GM23338 (cell line): ENCODE results near the gene CCR5. TPM values are rescaled to one million over a fixed set of nuclear protein-coding genes. Genes with fewer than 3 reads are reported as not detected.

Source experiments
- ATAC-seq: fragments of 200-7000 bp; cut with Tn5 transposase; 3 replicates; pipeline ENCODE4 v1.9.1; 2020
- DNase-seq: peaks from one replicate; pipeline ENCODE4 v3.0.0-alpha.2; 2015; ENCODE audit warnings: low spot score
- H2AFZ ChIP-seq: fragments of 200-600 bp; sonication (generic); 2 replicates; pipeline ENCODE4 v1.8.0; 2016; ENCODE audit warnings: antibody characterized with exemption, mild to moderate bottlenecking, moderate library complexity
- H3F3A ChIP-seq: fragments of 200-600 bp; sonication (generic); replicated peaks from 2 replicates; pipeline ENCODE4 v1.8.0; 2017; ENCODE audit warnings: antibody characterized with exemption, mixed run types, low read depth
- H3K27ac ChIP-seq: fragments of 200-600 bp; sonication (generic); 2 replicates; pipeline ENCODE4 v1.6.1; 2016; ENCODE audit warnings: low read depth
- H3K27me3 ChIP-seq: fragments of 200-600 bp; sonication (generic); 2 replicates; pipeline ENCODE4 v1.8.0; 2016; ENCODE audit warnings: mild to moderate bottlenecking, mixed run types, moderate library complexity; ENCODE audit not compliant: insufficient read depth
- H3K36me3 ChIP-seq: fragments of 200-600 bp; sonication (generic); 2 replicates; pipeline ENCODE4 v1.8.0; 2016; ENCODE audit warnings: mild to moderate bottlenecking; ENCODE audit not compliant: insufficient read depth
- H3K4me1 ChIP-seq: fragments of 200-600 bp; sonication (generic); 2 replicates; pipeline ENCODE4 v1.8.0; 2016; ENCODE audit warnings: mild to moderate bottlenecking, moderate library complexity; ENCODE audit not compliant: insufficient read depth
- H3K4me2 ChIP-seq: fragments of 200-600 bp; sonication (generic); 2 replicates; pipeline ENCODE4 v1.7.1; 2017; ENCODE audit warnings: mixed run types
- H3K4me3 ChIP-seq: fragments of 200-600 bp; sonication (generic); 2 replicates; pipeline ENCODE4 v1.6.1; 2016; ENCODE audit warnings: mixed run types
- H3K79me2 ChIP-seq: fragments of 200-600 bp; sonication (generic); replicated peaks from 2 replicates; pipeline ENCODE4 v1.8.0; 2017; ENCODE audit warnings: mild to moderate bottlenecking; ENCODE audit not compliant: insufficient read depth
- H3K9me2 ChIP-seq: fragments of 200-600 bp; sonication (generic); 2 replicates; pipeline ENCODE4 v1.8.0; 2017; ENCODE audit not compliant: insufficient read depth
- H4K20me1 ChIP-seq: fragments of 200-600 bp; sonication (generic); replicated peaks from 2 replicates; pipeline ENCODE4 v1.8.0; 2017; ENCODE audit warnings: mild to moderate bottlenecking; ENCODE audit not compliant: insufficient read depth
- H3K27ac Mint-ChIP-seq: 2 replicates; pipeline ENCODE4 v1.8.0; 2020; ENCODE audit warnings: inconsistent platforms, mild to moderate bottlenecking, moderate library complexity, mixed read lengths
- H3K27me3 Mint-ChIP-seq: 3 replicates; pipeline ENCODE4 v1.8.0; 2022; ENCODE audit warnings: low read depth, mild to moderate bottlenecking, moderate library complexity, mixed read lengths, inconsistent platforms; ENCODE audit not compliant: insufficient read depth, poor library complexity
- H3K36me3 Mint-ChIP-seq: 3 replicates; pipeline ENCODE4 v1.8.0; 2021; ENCODE audit warnings: low read depth, mild to moderate bottlenecking, inconsistent platforms, moderate library complexity, mixed read lengths
- H3K4me1 Mint-ChIP-seq: 3 replicates; pipeline ENCODE4 v1.8.0; 2020; ENCODE audit warnings: mild to moderate bottlenecking, inconsistent platforms, mixed read lengths
- H3K4me3 Mint-ChIP-seq: 3 replicates; pipeline ENCODE4 v1.8.0; 2021; ENCODE audit warnings: moderate library complexity, mild to moderate bottlenecking, inconsistent platforms, mixed read lengths
- H3K9me3 Mint-ChIP-seq: 3 replicates; pipeline ENCODE4 v1.8.0; 2020; ENCODE audit warnings: moderate library complexity, mild to moderate bottlenecking, inconsistent platforms, mixed read lengths
- CREB1 ChIP-seq: fragments of 250-450 bp; sonication (Bioruptor Pico); IDR thresholded peaks from 2 replicates; pipeline ENCODE4 v1.5.0; 2020; ENCODE audit warnings: low read depth, mild to moderate bottlenecking, moderate library complexity
- EZH2 ChIP-seq: fragments of 200-600 bp; sonication (generic); IDR thresholded peaks from one replicate; pipeline ENCODE4 v1.8.0; 2017; ENCODE audit warnings: antibody characterized with exemption, mild to moderate bottlenecking, low read depth; ENCODE audit not compliant: unreplicated experiment
- EZH2phosphoT487 ChIP-seq: fragments of 200-600 bp; sonication (generic); IDR thresholded peaks from one replicate; pipeline ENCODE4 v1.8.1; 2018; ENCODE audit warnings: antibody characterized with exemption; ENCODE audit not compliant: unreplicated experiment
- JUNB ChIP-seq: IDR thresholded peaks from one replicate; pipeline ENCODE4 v1.6.1; 2016; ENCODE audit warnings: antibody characterized with exemption; ENCODE audit not compliant: unreplicated experiment
- POLR2AphosphoS5 ChIP-seq: IDR thresholded peaks from 2 replicates; pipeline ENCODE4 v1.6.1; 2016; ENCODE audit warnings: antibody characterized with exemption, low read depth
- REST ChIP-seq: IDR thresholded peaks from one replicate; pipeline ENCODE4 v1.6.1; 2018; ENCODE audit warnings: antibody characterized with exemption; ENCODE audit not compliant: unreplicated experiment
- ZNF114 ChIP-seq: fragments of 250-450 bp; sonication (Bioruptor Pico); IDR thresholded peaks from 2 replicates; pipeline ENCODE4 v1.5.0; 2020; ENCODE audit warnings: mild to moderate bottlenecking, moderate library complexity
- ZNF331 ChIP-seq: fragments of 250-450 bp; sonication (Bioruptor Pico); IDR thresholded peaks from 2 replicates; pipeline ENCODE4 v1.5.0; 2020; ENCODE audit warnings: low read depth, mild to moderate bottlenecking, moderate library complexity
- ZNF462 ChIP-seq: fragments of 250-450 bp; sonication (Bioruptor Pico); IDR thresholded peaks from 2 replicates; pipeline ENCODE4 v1.5.0; 2020; ENCODE audit warnings: mild to moderate bottlenecking, moderate library complexity
- polyA plus RNA-seq: library from polyadenylated mRNA; unstranded; fragments of >200 nt; fragmentation: Nextera tagmentation; extraction: Ambion mirVana; gene quantifications from 2 replicates; pipeline ENCODE4 v1.2.1, GENCODE V29; 2016
- total RNA-seq: library from RNA; depleted of rRNA; stranded (reverse); fragments of >200 nt; shearing (Covaris generic); gene quantifications from 2 replicates; pipeline ENCODE4 v1.2.3, GENCODE V29; 2014
- TF ChIP-seq, protein P1 (sequence below): IDR thresholded peaks from 2 replicates; pipeline ENCODE4 v1.6.1; 2016; ENCODE audit warnings: antibody characterized with exemption

The CCR5 gene
- total and polyA plus RNA-seq, 2 experiments from 2014 or later = not detected

GRCh38 chr3:46337911-46338310, 32.8 kb upstream of the CCR5 start:
- Histone ChIP-seq H3K36me3 (peaks cover 4% of the 10 kb centered on the region; the same call in 1 of the 2 replicates), H3F3A (no peaks in the 10 kb centered on the region), H3K27ac (no peak overlapping the region), H3K79me2 (no peaks in the 10 kb centered on the region), H3K4me3 (no peak overlapping the region), H3K27me3 (no peaks in the 10 kb centered on the region), H4K20me1 (no peaks in the 10 kb centered on the region), H3K4me1 (no peaks in the 10 kb centered on the region), H2AFZ (no peak overlapping the region), H3K4me2 (no peak overlapping the region), H3K9me2 (no peaks in the 10 kb centered on the region)
- no peak for TF ChIP-seq CREB1 (CRISPR knock-in tag)
- Mint-ChIP-seq H3K27ac (no peak overlapping the region), H3K4me3 (no peak overlapping the region), H3K4me1 (no peaks in the 10 kb centered on the region), H3K36me3 (peaks cover 17% of the 10 kb centered on the region; the same call in 2 of the 3 replicates), H3K9me3 (peaks cover 37% of the 10 kb centered on the region), H3K27me3 (no peaks in the 10 kb centered on the region)
- DNase-seq (no peak), ATAC-seq (no peak)

DNA sequence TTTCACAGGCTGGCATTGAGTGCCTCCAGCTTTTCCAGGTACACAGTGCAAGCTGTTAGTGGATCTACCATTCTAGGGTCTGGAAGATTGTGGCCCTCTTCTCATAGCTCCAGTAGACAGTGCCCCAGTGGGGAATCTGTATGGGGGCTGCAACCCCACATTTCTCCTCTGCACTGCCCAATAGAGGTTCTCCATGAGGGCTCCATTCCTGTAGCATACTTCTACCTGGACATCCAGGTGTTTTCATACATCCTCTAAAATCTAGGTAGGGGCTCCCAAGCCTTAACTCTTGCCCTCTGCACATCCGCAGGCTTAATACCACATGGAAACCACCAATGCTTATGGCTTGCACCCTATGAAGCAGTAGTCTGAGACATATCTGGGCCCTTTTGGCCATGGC, 31.9 kb upstream of the CCR5 start:
- H3K9me3 Mint-ChIP-seq = peaks cover 37% of the 10 kb centered on the region
- TF ChIP-seq, protein P1, sequence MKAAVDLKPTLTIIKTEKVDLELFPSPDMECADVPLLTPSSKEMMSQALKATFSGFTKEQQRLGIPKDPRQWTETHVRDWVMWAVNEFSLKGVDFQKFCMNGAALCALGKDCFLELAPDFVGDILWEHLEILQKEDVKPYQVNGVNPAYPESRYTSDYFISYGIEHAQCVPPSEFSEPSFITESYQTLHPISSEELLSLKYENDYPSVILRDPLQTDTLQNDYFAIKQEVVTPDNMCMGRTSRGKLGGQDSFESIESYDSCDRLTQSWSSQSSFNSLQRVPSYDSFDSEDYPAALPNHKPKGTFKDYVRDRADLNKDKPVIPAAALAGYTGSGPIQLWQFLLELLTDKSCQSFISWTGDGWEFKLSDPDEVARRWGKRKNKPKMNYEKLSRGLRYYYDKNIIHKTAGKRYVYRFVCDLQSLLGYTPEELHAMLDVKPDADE = no peak
- TF ChIP-seq ZNF331 (CRISPR knock-in tag) (no peak), EZH2phosphoT487 (no peak), REST (no peak), ZNF114 (no peak), CREB1 (CRISPR knock-in tag) (no peak), ZNF462 (CRISPR knock-in tag) (no peak), EZH2 (no peak), JUNB (no peak), POLR2AphosphoS5 (no peak)

More for the DNA sequence above, 31.9 kb upstream of the CCR5 start:
- no peak overlapping the region for H3K4me3 Mint-ChIP-seq
- H4K20me1 ChIP-seq = no peaks in the 10 kb centered on the region
- no peak for DNase-seq
- no peaks in the 10 kb centered on the region for H3K79me2 ChIP-seq
- no peak for ATAC-seq
- no peak overlapping the region for H3K4me3 ChIP-seq
- no peak overlapping the region for H2AFZ ChIP-seq
- no peaks in the 10 kb centered on the region for H3F3A ChIP-seq
- H3K36me3 ChIP-seq = peaks cover 4% of the 10 kb centered on the region; the same call in 1 of the 2 replicates
- H3K9me2 ChIP-seq = no peaks in the 10 kb centered on the region
- H3K36me3 Mint-ChIP-seq = peaks cover 17% of the 10 kb centered on the region; the same call in 2 of the 3 replicates
- H3K4me2 ChIP-seq = no peak overlapping the region
- no peaks in the 10 kb centered on the region for H3K4me1 Mint-ChIP-seq
- H3K27ac Mint-ChIP-seq = no peak overlapping the region
- no peaks in the 10 kb centered on the region for H3K27me3 Mint-ChIP-seq
- no peak overlapping the region for H3K27ac ChIP-seq
- no peaks in the 10 kb centered on the region for H3K4me1 ChIP-seq
- no peaks in the 10 kb centered on the region for H3K27me3 ChIP-seq
